Tibial nerve (tissue), 4 donors: ENCODE measurements around the gene ST6GALNAC5.

Source experiments
- CTCF ChIP-seq, 5 experiments: fragments of 200-600 bp in 3 of 5; fragments of 450-650 bp in 2 of 5; sonication (generic) in 3 of 5; IDR thresholded peaks; one replicate each; pipeline ENCODE4 v1.5.1; 2016 to 2019; ENCODE audit warnings: antibody characterized with exemption in 5 of 5, mild to moderate bottlenecking in 3 of 5, moderate library complexity in 2 of 5
- EP300 ChIP-seq, 2 donors: sonication (generic); formaldehyde crosslinking; IDR thresholded peaks; one replicate each; pipeline ENCODE4 v1.6.1; 2017; ENCODE audit warnings: antibody characterized with exemption in 2 of 2, mild to moderate bottlenecking in 1 of 2
- POLR2A ChIP-seq, 2 donors: fragments of 450-650 bp; IDR thresholded peaks; one replicate each; pipeline ENCODE4 v1.6.1; 2017; ENCODE audit warnings: antibody characterized with exemption in 2 of 2, mild to moderate bottlenecking in 2 of 2, moderate library complexity in 2 of 2

GRCh38 chr1:77095236-77095635 lies 228.0 kb downstream of the ST6GALNAC5 start:
- TF ChIP-seq CTCF (IDR thresholded peaks at IDR 0.05), result no peak
- TF ChIP-seq POLR2A (IDR thresholded peaks at IDR 0.05), result no peak
- no peak for TF ChIP-seq EP300 (IDR thresholded peaks at IDR 0.05)
